Measurements from ENCODE around the gene CARS2.

DNA sequence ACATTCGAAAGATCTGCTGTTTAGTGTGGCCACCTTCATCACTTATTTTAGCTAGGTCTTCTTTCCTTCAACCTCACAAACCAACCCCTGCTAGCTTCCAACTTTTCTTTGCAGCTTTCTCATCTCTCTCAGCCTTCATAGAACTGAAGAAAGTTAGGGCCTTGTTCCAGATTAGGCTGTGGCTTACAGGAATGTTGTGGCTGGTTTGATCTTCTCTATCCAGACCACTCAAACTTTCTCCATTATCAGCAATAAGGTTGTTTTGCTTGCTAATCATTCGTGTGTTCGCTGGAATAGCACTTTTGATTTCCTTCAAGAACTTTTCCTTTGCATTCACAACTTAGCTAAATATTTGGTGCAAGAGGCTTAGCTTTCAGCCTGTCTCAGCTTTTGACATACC, 44.7 kb downstream of the CARS2 start:
- TF ChIP-seq POLR2A (IDR thresholded peaks at IDR 0.05), result no peak
- no peak for TF ChIP-seq POLR2AphosphoS5 (IDR thresholded peaks at IDR 0.05)

All from sigmoid colon (tissue), 4 donors.